GM18868 (cell line): ENCODE results near the gene SCN4A.
"Not testable (repeated sequence)": the region's sequence is repeated elsewhere in the genome, so short reads cannot be mapped to it uniquely, and the experiment has no call there.

ENCODE experiments used
- ATAC-seq: cut with Tn5 transposase; IDR thresholded peaks from one replicate; pipeline ENCODE4 v1.9.1; 2021; ENCODE audit warnings: mild to moderate bottlenecking, moderate library complexity; ENCODE audit not compliant: unreplicated experiment

The SCN4A gene

GRCh38 chr17:63939401-63939800, 33.3 kb downstream of the SCN4A start:
- ATAC-seq: no peak

DNA sequence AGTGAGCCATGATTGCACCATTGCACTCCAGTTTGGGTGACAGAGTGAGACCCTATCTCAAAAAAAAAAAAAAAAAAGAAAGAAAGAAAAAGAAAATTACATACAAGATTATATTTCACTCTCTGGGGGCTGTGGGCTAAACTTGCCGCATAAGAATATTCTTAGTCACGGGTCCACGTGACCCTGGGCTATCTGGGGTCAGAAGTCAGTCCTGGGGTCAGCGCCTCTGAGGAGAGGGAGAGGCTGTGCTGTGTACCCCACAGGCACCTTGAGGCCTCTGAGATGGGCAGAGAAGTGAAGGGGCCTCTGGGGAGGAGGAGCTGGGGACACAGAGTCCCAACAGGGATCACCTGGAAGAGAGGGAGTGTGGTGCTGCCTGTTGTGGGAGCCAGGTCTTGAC, 34.8 kb downstream of the SCN4A start:
- no peak for ATAC-seq

DNA sequence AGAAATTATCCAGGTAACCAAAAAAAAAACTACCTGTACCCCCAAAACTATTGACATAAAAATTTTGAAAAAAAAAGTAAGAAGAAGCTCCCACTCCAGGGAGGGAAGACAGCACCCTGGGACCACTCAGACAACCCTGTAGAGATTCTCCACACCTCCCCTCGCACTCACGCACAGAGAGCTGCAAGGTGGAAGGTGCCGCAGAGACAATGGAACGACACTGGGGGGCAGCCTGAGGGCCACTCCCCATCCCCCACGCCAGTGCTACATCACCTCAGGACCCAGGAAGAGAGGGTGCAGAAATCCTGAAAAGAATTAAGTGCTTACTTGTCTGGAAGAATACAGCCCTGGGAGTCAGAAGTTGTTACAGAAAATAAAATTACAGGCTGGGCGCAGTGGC, 35.4 kb downstream of the SCN4A start:
- no peak for ATAC-seq

DNA sequence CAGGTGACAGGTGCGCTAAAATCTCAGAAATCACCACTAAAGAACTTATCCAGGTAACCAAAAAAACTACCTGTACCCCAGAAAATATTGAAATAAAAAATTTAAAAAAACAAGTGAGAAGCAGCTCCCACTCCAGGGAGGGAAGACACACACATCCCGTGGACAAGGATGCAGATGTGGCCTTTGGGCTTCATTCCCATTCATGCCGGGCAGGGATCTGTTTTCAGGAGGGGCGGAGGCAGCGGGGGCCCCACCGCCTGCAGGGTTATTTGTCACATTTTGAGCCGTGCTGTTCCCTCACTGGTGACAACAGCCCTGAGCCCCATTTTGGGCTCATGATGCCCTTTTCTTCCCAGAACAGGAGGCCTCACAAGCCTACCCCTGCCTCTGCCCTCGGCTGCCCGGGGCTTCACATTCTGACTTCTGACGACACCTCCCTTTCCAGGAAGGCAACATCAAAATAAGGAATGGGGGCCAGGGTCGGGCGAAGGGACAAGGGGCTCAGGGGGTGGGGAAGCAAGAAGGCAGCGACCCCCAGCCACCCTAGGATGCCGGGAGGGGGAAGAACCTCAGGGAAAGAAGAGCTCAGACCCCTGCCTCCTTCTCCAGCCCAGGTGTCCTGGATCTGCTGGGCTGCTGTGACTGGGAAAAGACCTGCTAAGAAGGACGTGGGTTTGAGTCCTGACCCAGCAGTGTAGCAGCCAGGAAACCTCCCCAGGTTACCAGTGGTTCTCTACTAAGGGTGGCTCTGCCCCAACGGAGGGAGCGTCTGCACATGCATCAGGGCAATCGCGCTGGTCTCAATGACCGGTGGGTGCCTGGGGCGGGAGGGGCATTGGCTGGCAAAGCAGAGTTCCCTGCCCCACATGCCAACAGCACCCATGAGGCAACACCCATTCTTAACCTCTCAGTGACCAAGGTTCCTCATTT, 38.3 kb downstream of the SCN4A start:
- ATAC-seq: no peak

DNA sequence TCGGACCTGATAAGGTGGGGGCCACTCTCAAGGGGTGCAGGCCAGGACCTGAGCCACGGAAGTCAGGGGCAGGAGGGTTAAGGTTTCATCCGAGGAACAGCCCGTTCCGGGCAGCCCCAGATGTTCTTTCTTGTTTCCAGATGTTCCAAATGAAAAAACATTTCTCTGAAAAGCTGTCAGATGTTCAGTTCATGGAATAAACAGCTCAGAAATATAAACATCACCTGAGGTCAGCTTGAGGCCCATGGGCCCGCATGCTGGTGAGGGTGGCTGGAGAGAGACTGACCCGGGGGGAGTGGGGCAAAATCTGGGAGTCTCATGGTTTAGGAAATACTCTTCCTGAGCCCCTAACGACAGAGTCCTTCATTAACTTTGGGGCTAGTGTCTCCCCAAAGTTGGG, 39.1 kb downstream of the SCN4A start:
- no peak for ATAC-seq

DNA sequence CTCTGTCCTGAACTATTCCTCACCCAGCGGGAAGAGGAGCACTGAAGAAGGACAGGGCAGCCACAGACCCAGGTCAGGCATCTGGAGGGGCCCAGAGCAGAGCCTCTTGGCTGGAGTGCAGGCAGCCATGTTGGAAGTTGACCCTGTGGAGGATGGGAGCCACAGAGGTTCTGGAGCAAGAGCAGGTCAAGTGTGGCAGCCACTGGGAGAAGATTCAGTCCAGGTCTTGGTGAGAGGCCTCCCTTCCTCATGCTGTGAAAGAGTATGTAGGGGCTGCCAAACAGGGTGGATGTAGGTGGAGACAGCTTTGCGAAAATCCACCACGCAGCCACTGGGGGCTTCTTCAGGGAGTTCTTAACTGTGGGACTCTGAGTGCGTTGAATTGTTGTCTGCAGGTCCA, 40.0 kb downstream of the SCN4A start:
- ATAC-seq: no peak

DNA sequence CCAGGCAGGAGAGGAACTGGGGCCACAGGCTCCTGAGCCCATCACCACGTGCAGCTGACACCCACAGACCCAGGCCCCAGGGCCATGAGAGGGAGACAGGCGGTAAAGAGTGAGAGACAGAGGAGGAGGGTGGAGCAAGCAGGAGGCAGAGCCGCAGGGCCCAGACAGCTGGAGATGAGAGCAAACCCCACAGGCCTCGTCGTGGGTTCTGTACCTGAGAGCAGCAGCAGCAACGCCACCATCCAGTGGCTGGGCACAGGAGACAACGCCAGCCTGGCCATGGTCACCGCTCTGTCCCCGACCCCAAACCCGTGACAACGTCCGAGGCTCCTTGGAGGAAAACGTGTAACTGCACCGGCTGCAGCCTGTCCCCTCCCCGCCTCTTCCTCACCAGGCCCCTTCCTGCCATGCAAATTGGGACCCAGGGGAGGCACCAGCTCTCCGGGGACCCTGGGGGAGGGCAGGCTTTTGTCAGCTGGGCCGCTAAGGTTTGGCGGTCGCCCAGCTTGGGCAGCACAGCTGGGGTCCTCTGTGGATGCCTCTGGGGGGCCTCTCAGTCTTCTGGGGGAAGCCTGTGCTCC, 40.6 kb downstream of the SCN4A start, which contains the start of gene CD79B:
Gene CD79B (minus strand): TSS at position 351 of the 581 bp plus-strand sequence. CDS start 70 bp downstream, at position 281.
- peak; percentile 81 for ATAC-seq

DNA sequence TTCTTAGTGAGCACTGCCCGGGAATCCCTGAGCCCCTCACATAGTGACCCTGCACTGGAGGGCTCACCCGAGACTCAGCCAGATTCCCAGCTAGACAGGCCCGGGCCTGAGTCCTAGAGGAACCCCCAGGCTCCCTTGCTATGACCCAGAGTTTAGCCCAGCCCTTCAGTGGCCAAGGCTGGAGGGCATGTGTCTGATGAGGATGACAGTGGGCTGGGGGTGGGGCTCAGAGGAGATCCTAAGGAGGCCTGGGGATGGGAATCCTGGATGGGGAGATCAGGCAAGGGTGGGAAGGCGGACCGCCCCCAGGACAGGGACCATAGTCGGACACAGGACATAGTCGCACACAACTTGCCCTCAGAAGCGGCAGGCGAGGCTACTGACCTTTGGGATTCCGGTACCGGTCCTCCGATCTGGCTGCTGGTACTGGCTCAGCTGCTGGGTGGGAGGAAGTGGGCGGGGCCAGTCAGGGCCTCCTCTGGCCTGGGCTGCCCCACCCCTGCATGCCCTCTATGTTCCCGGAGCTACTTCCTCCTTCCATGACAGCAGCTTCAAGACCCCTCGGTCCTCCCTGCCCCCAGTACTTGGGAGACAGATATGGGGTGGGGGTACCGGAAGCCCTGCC, 41.7 kb downstream of the SCN4A start:
- ATAC-seq: no peak

GRCh38 chr17:63929860-63930766, 42.6 kb downstream of the SCN4A start:
- no peak for ATAC-seq

- ATAC-seq: no peak
These were observed 43.6 kb downstream of the SCN4A start for GRCh38 chr17:63928966-63929695.

DNA sequence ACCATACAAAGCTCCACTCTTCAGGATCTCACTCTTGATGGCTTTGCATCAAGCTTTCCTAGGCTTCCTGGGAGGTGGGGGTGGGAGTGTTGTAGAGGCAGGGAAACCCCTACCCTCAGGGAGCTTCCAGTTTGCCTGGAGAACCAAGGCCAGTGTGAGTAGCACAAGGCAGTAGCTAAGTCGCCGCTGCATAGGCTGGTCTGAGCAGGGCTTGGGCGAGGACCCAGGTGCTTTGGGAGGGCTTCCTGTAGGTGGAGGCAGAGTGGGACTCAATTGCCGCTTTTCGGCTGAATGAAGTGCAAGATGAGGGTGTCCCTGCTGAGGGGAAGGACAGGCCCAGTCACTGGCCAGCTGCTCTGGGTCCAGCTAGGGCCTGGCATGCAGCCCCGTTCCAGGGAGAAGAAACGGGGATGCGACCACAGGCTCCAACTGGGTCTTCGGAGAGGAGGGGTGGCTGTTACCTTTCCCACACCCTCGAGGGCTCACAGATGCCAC, 44.5 kb downstream of the SCN4A start:
- ATAC-seq: no peak

- ATAC-seq: no peak
These were observed 45.1 kb downstream of the SCN4A start for GRCh38 chr17:63927464-63928171.

GRCh38 chr17:63926164-63926563, 46.6 kb downstream of the SCN4A start:
- no peak for ATAC-seq

GRCh38 chr17:63925615-63926014, 47.1 kb downstream of the SCN4A start:
- ATAC-seq: no peak

GRCh38 chr17:63922402-63922801, 50.3 kb downstream of the SCN4A start:
- ATAC-seq: peak; percentile 65

DNA sequence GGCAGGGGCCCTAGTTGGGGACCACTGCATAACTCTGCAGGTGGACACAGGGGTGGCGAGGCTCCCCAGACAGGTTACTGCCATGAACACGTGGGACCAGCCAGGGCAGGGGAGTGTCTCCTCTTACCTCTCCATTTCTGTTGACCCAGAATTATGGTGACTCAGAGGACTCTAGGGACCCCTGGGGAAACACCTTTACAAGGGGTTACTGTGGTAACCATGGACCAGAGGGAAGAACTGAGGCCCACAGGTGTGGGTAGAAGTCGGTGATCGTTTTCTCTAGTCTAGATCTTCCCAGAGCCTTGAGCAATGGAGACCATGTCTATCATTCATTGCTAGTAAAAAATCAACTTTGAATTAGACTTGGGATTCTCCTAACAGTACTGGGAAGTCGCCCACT, 51.9 kb downstream of the SCN4A start:
- ATAC-seq: not testable (repeated sequence)

DNA sequence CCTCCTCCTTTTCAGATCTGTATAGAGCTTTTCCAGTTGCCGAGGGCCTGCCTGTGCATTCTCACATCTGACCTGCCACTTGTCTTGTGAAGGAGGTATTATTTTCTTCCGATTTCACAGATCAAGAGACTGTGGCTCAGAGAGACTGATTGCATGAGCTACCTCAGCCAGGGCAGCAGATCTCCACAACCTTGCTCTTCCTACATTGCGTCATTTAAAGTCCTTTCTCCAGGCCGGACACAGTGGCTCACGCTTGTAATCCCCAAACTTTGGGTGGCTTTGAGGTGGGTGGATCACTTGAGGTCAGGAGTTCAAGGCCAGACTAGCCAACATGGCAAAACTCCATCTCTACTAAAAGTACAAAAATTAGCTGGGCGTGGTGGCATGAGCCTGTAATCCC, 52.7 kb downstream of the SCN4A start:
- ATAC-seq: not testable (repeated sequence)

DNA sequence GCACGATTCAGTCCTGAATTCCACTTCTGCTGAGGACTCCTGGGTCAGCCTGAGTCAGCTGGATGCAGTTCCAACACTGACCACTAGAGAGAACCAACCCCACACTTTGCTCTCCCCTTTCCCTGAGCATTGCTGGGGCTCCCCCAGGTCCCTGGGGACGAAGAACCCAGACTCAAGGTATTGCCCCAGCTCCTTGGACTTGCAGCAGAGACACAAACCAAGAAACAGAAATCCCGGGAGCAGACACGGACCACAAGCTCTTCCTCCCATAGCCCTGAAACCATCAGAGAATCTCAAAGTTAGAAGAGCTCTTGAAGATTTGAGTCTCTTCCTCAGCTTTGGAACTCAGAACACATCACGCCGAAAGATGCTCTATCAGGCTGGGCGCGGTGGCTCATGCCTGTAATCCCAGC, 53.4 kb downstream of the SCN4A start:
- ATAC-seq: peak; percentile 50

DNA sequence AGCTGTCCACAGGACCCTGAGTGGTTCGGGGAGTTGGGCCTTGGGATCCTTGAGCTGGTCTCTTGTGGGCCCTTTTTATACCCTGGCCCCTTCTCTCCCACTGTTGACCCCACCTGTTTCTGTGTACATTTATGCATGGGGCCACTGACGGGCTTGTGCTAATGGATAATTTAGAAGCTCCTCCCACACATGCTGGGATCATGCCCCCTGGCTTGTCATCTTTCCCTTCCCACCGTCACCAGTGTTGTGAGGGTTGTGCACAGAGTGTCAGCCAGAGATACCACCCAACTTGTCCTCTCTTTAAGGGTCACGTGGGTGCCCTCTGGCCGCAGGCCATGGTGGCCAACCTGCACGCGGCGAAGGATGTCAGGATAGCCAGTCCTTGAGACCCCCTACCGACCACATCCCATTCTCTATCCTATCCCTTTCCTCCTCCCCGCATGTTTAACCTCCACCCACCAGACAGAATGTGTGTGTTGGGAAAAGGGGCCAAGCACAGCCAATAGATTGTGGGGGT, 53.9 kb downstream of the SCN4A start, which contains the start of gene GH1:
Gene GH1 (minus strand): TSS at position 51 of the 517 bp plus-strand sequence. CDS start 63 bp downstream, outside the sequence.
- ATAC-seq: not testable (repeated sequence)
